Nephron progenitor cell (in vitro differentiated cells): ENCODE data around the gene CPNE1.

Source experiments
- DNase-seq: peaks from one replicate; pipeline ENCODE4 v3.0.0; 2021
- H3K27ac Mint-ChIP-seq: 2 replicates; pipeline ENCODE4 v1.8.0; 2021; ENCODE audit warnings: mild to moderate bottlenecking, moderate library complexity, mixed read lengths
- H3K27me3 Mint-ChIP-seq: 2 replicates; pipeline ENCODE4 v1.8.0; 2021; ENCODE audit warnings: mild to moderate bottlenecking, low read depth, mixed read lengths; ENCODE audit not compliant: poor library complexity
- H3K36me3 Mint-ChIP-seq: 2 replicates; pipeline ENCODE4 v1.8.0; 2021; ENCODE audit warnings: low read depth, mixed read lengths
- H3K4me1 Mint-ChIP-seq: 2 replicates; pipeline ENCODE4 v1.8.0; 2021; ENCODE audit warnings: mixed read lengths
- H3K4me3 Mint-ChIP-seq: 2 replicates; pipeline ENCODE4 v1.8.0; 2021; ENCODE audit warnings: mild to moderate bottlenecking, moderate library complexity, mixed read lengths
- H3K9me3 Mint-ChIP-seq: 2 replicates; pipeline ENCODE4 v1.8.0; 2021; ENCODE audit warnings: mild to moderate bottlenecking, moderate library complexity, mixed read lengths
- TF ChIP-seq, protein P1 (sequence below): fragments of 200-600 bp; sonication (generic); IDR thresholded peaks from 2 replicates; pipeline ENCODE4 v1.5.0; 2021; ENCODE audit warnings: antibody characterized with exemption

The CPNE1 gene

DNA sequence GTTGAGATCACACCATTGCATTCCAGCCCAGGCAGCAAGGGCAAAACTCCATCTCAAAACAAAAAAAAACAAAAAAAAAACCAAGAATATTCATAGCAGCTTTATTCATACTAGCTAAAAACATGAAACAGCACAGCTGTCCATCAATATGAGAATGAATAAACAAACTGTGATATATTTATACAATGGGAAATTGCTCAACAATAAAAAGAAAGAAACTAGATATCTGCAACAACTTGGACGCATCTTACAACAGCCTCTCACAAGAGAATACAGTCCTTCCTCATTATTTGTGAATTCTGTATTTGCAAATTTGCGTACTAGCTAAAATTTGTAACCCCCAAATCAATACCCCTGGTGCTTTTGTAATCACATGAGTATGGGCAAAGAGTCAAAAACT, 77.3 kb downstream of the CPNE1 start:
- no peak overlapping the region for H3K4me3 Mint-ChIP-seq
- peaks cover 14% of the 10 kb centered on the region for H3K36me3 Mint-ChIP-seq
- no peak overlapping the region for H3K27ac Mint-ChIP-seq
- TF ChIP-seq, protein P1, sequence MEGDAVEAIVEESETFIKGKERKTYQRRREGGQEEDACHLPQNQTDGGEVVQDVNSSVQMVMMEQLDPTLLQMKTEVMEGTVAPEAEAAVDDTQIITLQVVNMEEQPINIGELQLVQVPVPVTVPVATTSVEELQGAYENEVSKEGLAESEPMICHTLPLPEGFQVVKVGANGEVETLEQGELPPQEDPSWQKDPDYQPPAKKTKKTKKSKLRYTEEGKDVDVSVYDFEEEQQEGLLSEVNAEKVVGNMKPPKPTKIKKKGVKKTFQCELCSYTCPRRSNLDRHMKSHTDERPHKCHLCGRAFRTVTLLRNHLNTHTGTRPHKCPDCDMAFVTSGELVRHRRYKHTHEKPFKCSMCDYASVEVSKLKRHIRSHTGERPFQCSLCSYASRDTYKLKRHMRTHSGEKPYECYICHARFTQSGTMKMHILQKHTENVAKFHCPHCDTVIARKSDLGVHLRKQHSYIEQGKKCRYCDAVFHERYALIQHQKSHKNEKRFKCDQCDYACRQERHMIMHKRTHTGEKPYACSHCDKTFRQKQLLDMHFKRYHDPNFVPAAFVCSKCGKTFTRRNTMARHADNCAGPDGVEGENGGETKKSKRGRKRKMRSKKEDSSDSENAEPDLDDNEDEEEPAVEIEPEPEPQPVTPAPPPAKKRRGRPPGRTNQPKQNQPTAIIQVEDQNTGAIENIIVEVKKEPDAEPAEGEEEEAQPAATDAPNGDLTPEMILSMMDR, result no peak
- H3K27me3 Mint-ChIP-seq, result peaks cover 4% of the 10 kb centered on the region
- H3K9me3 Mint-ChIP-seq, result no peaks in the 10 kb centered on the region
- H3K4me1 Mint-ChIP-seq, result no peaks in the 10 kb centered on the region
- no peak for DNase-seq

DNA sequence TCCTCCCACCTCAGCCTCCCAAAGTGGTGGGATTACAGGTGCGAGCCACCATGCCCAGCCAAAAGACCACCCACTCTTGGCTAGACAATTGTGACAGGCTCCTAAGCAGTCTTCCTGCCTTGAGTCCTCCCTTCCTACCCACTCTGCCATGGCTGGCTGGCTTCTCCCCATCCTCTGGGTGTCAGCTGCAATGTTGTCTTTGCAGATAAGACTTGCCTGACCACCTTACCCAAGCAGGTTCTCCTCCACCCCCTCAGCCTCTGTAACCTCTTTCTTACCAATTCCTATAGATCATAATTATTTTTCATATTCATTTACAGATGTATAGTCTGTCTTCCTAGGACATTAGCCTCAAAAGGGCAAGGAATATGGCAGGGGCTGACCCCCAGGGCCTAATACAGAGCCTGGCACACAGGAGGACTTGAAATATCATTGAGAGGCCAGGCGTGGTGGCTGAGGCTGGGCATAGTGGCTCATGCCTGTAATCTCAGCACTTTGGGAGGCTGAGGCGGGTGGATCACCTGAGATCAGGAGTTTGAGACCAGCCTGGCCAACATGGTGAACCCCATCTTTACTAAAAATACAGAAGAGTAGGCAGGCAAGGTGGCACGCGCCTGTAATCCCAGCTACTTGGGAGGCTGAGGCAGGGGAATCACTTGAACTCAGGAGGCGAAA, 77.8 kb downstream of the CPNE1 start:
- Mint-ChIP-seq H3K27me3 (peaks cover 4% of the 10 kb centered on the region), H3K9me3 (no peaks in the 10 kb centered on the region), H3K36me3 (peaks cover 20% of the 10 kb centered on the region), H3K4me1 (no peaks in the 10 kb centered on the region), H3K4me3 (no peak overlapping the region), H3K27ac (no peak overlapping the region)
- no peak for DNase-seq
- TF ChIP-seq, protein P1, result no peak

DNA sequence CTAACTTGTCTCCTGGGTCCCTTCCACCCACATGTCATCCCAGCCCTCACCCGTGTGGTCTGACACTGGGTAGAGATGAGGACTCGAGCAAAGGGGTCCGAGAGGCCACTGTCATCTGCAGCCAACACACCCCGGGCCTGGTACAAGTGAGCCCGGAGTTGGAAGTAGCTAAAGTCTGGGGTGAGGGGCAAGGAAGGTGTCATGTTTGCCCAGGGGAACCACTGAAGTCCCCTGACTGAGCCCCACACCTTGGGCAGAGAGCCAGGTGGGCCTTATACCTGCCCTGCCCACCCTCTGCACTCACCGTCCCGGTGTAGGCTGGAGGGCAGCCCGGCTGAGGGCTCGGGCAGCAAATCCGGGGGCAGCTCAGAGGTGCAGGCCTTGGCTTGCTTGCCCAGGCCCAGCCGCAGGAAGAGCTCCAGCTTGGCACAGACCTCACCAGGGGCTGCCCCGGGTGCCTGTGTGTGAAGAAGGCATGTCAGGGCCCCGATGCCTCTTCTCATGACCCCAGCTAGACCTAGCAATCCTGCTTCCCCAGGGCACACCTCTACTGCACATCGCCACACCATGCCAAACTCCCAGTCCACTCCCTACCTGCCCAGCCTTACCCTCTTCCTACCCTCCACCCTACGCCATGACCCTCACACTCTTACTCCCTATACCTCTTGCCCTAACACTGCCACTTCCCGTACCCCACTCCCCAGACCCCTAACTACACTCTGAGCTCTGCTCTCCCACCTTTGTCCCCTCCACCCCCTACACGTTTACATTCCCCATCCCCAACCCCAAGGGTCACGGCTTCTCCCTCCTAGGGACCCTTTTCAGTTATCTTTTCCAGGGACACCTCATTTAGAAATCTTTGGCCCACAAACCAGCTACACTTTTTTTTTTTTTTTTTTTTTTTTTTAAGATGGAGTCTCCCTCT, 80.8 kb downstream of the CPNE1 start:
- Mint-ChIP-seq H3K27ac (no peak overlapping the region), H3K4me1 (no peaks in the 10 kb centered on the region)

DNA sequence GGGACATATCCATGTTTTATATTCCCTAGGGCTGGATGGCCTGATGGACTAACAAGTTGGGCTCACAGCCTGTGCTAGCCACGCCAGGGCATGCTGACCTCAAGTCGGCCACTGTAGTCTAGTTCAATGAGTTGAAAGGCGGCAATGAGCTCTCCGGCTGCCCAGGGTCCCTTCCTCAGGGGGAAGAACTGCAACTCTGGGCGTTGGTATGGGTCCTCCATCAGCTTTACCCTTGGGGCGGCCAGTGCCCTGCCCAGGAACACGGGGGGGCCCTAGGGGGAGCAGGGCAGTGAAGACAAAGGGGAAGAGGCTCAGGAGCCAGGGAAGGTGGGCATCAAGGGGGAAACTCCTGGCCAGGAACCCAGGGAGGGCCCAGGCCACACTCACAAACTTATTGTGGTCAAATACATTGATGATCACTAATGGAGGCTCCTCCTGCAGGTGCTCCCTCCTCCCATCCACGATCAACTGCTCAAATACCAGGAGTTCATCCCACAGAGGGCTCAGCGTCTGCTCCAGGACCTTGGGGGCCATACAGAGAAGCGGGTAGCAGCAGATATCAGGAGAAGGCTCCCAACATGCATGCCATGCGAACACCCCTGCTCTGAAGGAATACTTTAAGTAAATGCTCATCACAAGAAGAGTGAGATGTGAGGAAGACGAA, 81.8 kb downstream of the CPNE1 start:
- Mint-ChIP-seq H3K27me3 (peaks cover 8% of the 10 kb centered on the region), H3K9me3 (no peaks in the 10 kb centered on the region), H3K4me1 (no peaks in the 10 kb centered on the region), H3K36me3 (peaks cover 20% of the 10 kb centered on the region), H3K27ac (no peak overlapping the region), H3K4me3 (no peak overlapping the region)
- TF ChIP-seq, protein P1, result no peak
- DNase-seq, result no peak

More for the DNA sequence above, 80.8 kb downstream of the CPNE1 start:
- Mint-ChIP-seq H3K27me3 (peaks cover 8% of the 10 kb centered on the region), H3K9me3 (no peaks in the 10 kb centered on the region), H3K36me3 (peaks cover 20% of the 10 kb centered on the region), H3K4me3 (no peak overlapping the region)
- DNase-seq, result no peak
- TF ChIP-seq, protein P1, result no peak

- Mint-ChIP-seq H3K4me3 (no peak overlapping the region), H3K27me3 (peaks cover 8% of the 10 kb centered on the region), H3K36me3 (peaks cover 20% of the 10 kb centered on the region), H3K9me3 (no peaks in the 10 kb centered on the region), H3K27ac (peak overlapping the region; percentile 13), H3K4me1 (no peaks in the 10 kb centered on the region)
- DNase-seq, result no peak
- TF ChIP-seq, protein P1, result no peak
Observed at GRCh38 chr20:35582131-35582530, 82.6 kb downstream of the CPNE1 start.
